Neural progenitor cell (in vitro differentiated cells): ENCODE measurements around the gene SYTL2. TPM values are rescaled to one million over a fixed set of nuclear protein-coding genes. Genes with fewer than 3 reads are reported as not detected.

Source experiments
- DNase-seq: peaks from one replicate; pipeline ENCODE4 v3.0.0-alpha.2; 2016; ENCODE audit warnings: low spot score
- H2AFZ ChIP-seq: fragments of 200-600 bp; sonication (generic); replicated peaks from 2 replicates; pipeline ENCODE4 v1.6.1; 2016; ENCODE audit warnings: antibody characterized with exemption
- H3F3A ChIP-seq: fragments of 200-600 bp; sonication (generic); 2 replicates; pipeline ENCODE4 v1.6.1; 2016; ENCODE audit warnings: antibody characterized with exemption, low read depth
- H3K27ac ChIP-seq: fragments of 200-600 bp; sonication (generic); 2 replicates; pipeline ENCODE4 v1.5.1; 2016; ENCODE audit warnings: mild to moderate bottlenecking
- H3K27me3 ChIP-seq: fragments of 200-600 bp; sonication (generic); 2 replicates; pipeline ENCODE4 v1.6.1; 2016; ENCODE audit warnings: mild to moderate bottlenecking, moderate library complexity
- H3K36me3 ChIP-seq: fragments of 200-600 bp; sonication (generic); 2 replicates; pipeline ENCODE4 v1.5.1; 2016
- H3K4me1 ChIP-seq: fragments of 200-600 bp; sonication (generic); 2 replicates; pipeline ENCODE4 v1.6.1; 2016; ENCODE audit warnings: mixed run types
- H3K4me2 ChIP-seq: fragments of 200-600 bp; sonication (generic); 2 replicates; pipeline ENCODE4 v1.6.1; 2016
- H3K4me3 ChIP-seq: fragments of 200-600 bp; sonication (generic); 2 replicates; pipeline ENCODE4 v1.5.1; 2016
- H3K79me2 ChIP-seq: fragments of 200-600 bp; sonication (generic); 2 replicates; pipeline ENCODE4 v1.6.1; 2016; ENCODE audit warnings: low read depth
- H3K9ac ChIP-seq: fragments of 200-600 bp; sonication (generic); 2 replicates; pipeline ENCODE4 v1.6.1; 2016
- H3K9me3 ChIP-seq: fragments of 200-600 bp; sonication (generic); 2 replicates; pipeline ENCODE4 v1.5.1; 2016; ENCODE audit warnings: low read depth
- H4K20me1 ChIP-seq: fragments of 200-600 bp; sonication (generic); 2 replicates; pipeline ENCODE4 v1.6.1; 2016; ENCODE audit warnings: low read depth
- H3K27ac Mint-ChIP-seq: 3 replicates; pipeline ENCODE4 v1.8.0; 2021; ENCODE audit warnings: mixed read lengths
- H3K27me3 Mint-ChIP-seq: 2 replicates; pipeline ENCODE4 v1.8.0; 2022; ENCODE audit warnings: low read depth, mild to moderate bottlenecking, inconsistent platforms, moderate library complexity, mixed read lengths; ENCODE audit not compliant: insufficient read depth
- H3K36me3 Mint-ChIP-seq: 3 replicates; pipeline ENCODE4 v1.8.0; 2021; ENCODE audit warnings: mixed read lengths
- H3K4me1 Mint-ChIP-seq: 3 replicates; pipeline ENCODE4 v1.8.0; 2021; ENCODE audit warnings: mixed read lengths
- H3K4me3 Mint-ChIP-seq: 3 replicates; pipeline ENCODE4 v1.8.0; 2021; ENCODE audit warnings: mild to moderate bottlenecking, moderate library complexity, mixed read lengths
- H3K9me3 Mint-ChIP-seq: 3 replicates; pipeline ENCODE4 v1.8.0; 2020; ENCODE audit warnings: mixed read lengths
- EZH2 ChIP-seq: fragments of 200-600 bp; sonication (generic); IDR thresholded peaks from 2 replicates; pipeline ENCODE4 v1.6.1; 2017; ENCODE audit warnings: antibody characterized with exemption, mild to moderate bottlenecking, moderate library complexity
- EZH2phosphoT487 ChIP-seq: fragments of 200-600 bp; sonication (generic); IDR thresholded peaks from 2 replicates; pipeline ENCODE4 v1.6.1; 2017; ENCODE audit warnings: antibody characterized with exemption
- total RNA-seq: library from RNA; depleted of rRNA; stranded (reverse); fragments of >200 nt; gene quantifications from 2 replicates; pipeline ENCODE4 v1.2.3, GENCODE V29; 2015; ENCODE audit warnings: low replicate concordance
- TF ChIP-seq, protein P1 (sequence below): fragments of 200-600 bp; sonication (generic); IDR thresholded peaks from 2 replicates; pipeline ENCODE4 v1.5.1; 2017; ENCODE audit warnings: antibody characterized with exemption, mild to moderate bottlenecking

Gene SYTL2
- total RNA-seq, 1 donor from 2014 or later, result 34.1 TPM

DNA sequence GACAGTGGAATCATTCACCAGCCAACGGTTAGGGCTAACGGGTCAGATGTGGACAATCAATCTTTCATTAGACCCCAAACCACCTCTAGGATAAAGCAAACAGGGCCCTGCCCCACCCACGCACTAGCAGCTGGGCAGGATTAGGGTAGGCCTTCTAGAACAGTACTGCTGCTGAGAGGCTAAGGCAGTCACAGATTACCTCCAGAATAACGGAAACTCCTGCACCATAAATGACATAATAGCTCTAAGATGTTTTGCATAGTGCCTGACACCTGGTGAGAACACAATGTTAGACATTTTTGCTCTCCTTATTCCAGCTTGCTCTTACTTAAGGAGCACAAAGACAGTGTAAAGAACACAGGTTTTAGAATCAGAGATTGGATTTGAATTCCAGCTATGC lies 1.8 kb downstream of the SYTL2 start:
- H3K4me2 ChIP-seq, result no peak overlapping the region
- no peaks in the 10 kb centered on the region for H3K9me3 ChIP-seq
- no peak overlapping the region for H3K9ac ChIP-seq

DNA sequence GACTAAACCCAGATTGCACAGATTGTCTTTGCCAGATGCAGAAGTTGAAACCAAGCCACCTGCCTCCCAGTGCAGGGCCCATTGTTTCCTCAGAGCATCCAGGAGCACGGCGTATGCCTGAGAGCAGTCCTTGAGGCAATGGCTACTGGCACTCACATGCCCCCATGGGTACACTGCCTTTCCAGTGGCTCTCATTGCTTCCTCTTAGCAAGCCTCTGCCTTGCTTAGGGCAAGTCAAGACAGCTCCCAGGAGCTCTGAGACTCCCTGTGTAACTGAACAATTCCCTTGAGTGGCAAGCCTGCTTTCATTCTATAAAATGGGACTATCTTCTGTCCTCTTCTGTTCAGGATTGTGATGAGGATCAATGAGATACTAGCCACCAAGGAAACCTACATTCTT lies 4.1 kb downstream of the SYTL2 start:
- no peaks in the 10 kb centered on the region for H3K79me2 ChIP-seq
- H3F3A ChIP-seq, result peaks cover 12% of the 10 kb centered on the region
- peaks cover 5% of the 10 kb centered on the region for H3K4me1 ChIP-seq
- Mint-ChIP-seq H3K36me3 (no peaks in the 10 kb centered on the region), H3K27ac (no peak overlapping the region), H3K27me3 (peaks cover 11% of the 10 kb centered on the region), H3K4me1 (peaks cover 18% of the 10 kb centered on the region), H3K9me3 (no peaks in the 10 kb centered on the region), H3K4me3 (no peak overlapping the region)
- H3K4me2 ChIP-seq, result no peak overlapping the region
- no peak for DNase-seq
- peak overlapping the region; percentile 55 for H2AFZ ChIP-seq
- TF ChIP-seq EZH2, result no peak
- TF ChIP-seq, protein P1, sequence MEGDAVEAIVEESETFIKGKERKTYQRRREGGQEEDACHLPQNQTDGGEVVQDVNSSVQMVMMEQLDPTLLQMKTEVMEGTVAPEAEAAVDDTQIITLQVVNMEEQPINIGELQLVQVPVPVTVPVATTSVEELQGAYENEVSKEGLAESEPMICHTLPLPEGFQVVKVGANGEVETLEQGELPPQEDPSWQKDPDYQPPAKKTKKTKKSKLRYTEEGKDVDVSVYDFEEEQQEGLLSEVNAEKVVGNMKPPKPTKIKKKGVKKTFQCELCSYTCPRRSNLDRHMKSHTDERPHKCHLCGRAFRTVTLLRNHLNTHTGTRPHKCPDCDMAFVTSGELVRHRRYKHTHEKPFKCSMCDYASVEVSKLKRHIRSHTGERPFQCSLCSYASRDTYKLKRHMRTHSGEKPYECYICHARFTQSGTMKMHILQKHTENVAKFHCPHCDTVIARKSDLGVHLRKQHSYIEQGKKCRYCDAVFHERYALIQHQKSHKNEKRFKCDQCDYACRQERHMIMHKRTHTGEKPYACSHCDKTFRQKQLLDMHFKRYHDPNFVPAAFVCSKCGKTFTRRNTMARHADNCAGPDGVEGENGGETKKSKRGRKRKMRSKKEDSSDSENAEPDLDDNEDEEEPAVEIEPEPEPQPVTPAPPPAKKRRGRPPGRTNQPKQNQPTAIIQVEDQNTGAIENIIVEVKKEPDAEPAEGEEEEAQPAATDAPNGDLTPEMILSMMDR, result no peak
- H3K27ac ChIP-seq, result no peak overlapping the region
- no peaks in the 10 kb centered on the region for H3K36me3 ChIP-seq
- H3K4me3 ChIP-seq, result no peak overlapping the region
- H3K9ac ChIP-seq, result no peak overlapping the region
- peaks cover 27% of the 10 kb centered on the region for H3K27me3 ChIP-seq
- H4K20me1 ChIP-seq, result no peaks in the 10 kb centered on the region
- no peaks in the 10 kb centered on the region for H3K9me3 ChIP-seq

More for the DNA sequence above, 1.8 kb downstream of the SYTL2 start:
- H3K27me3 ChIP-seq, result peaks cover 41% of the 10 kb centered on the region
- Mint-ChIP-seq H3K27me3 (peaks cover 14% of the 10 kb centered on the region), H3K9me3 (no peaks in the 10 kb centered on the region), H3K4me3 (no peak overlapping the region), H3K4me1 (peaks cover 18% of the 10 kb centered on the region), H3K27ac (no peak overlapping the region), H3K36me3 (no peaks in the 10 kb centered on the region)
- no peak for TF ChIP-seq EZH2phosphoT487
- TF ChIP-seq, protein P1, result no peak
- no peak for TF ChIP-seq EZH2
- no peaks in the 10 kb centered on the region for H3K79me2 ChIP-seq
- no peak for DNase-seq
- H3K27ac ChIP-seq, result no peak overlapping the region
- H3K36me3 ChIP-seq, result no peaks in the 10 kb centered on the region
- no peak overlapping the region for H3K4me3 ChIP-seq
- H3F3A ChIP-seq, result peaks cover 12% of the 10 kb centered on the region
- no peaks in the 10 kb centered on the region for H4K20me1 ChIP-seq
- H2AFZ ChIP-seq, result no peak overlapping the region
- peaks cover 5% of the 10 kb centered on the region for H3K4me1 ChIP-seq

DNA sequence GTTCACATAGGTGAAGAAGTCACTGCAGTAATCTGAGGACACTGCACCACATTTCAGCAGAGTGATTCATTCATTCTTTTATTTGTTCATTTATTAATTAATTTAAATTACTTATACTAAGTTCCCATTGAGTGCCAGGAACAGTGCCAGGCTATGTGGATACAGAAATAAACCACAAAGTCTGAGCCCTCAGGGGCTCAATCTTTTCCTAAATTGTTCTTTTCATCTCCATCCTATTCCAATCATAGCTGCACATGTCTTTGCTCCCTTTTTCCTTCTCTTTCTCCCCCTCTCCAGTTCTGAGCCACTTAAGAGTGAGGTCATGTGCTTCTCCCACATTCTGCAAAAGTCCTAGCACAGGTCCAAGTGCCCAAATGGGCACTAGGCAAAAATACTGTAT lies 4.9 kb downstream of the SYTL2 start:
- Histone ChIP-seq H4K20me1 (no peaks in the 10 kb centered on the region), H3K27me3 (peaks cover 18% of the 10 kb centered on the region), H3K9me3 (no peaks in the 10 kb centered on the region), H3K4me1 (peaks cover 5% of the 10 kb centered on the region), H3K9ac (no peak overlapping the region), H3K4me2 (no peak overlapping the region), H3K4me3 (no peak overlapping the region), H2AFZ (no peak overlapping the region), H3K27ac (no peak overlapping the region), H3K36me3 (no peaks in the 10 kb centered on the region), H3K79me2 (no peaks in the 10 kb centered on the region), H3F3A (peaks cover 12% of the 10 kb centered on the region)
- peaks cover 11% of the 10 kb centered on the region for H3K27me3 Mint-ChIP-seq
- H3K4me3 Mint-ChIP-seq, result no peak overlapping the region
- TF ChIP-seq, protein P1, result no peak
- TF ChIP-seq EZH2phosphoT487 (no peak), EZH2 (no peak)
- DNase-seq, result no peak
- H3K9me3 Mint-ChIP-seq, result no peaks in the 10 kb centered on the region
- H3K36me3 Mint-ChIP-seq, result no peaks in the 10 kb centered on the region
- H3K4me1 Mint-ChIP-seq, result peaks cover 14% of the 10 kb centered on the region
- H3K27ac Mint-ChIP-seq, result no peak overlapping the region
